HT-29 (cell line): ENCODE data around the gene KDM6A. TPM values are rescaled to one million over a fixed set of nuclear protein-coding genes. Genes with fewer than 3 reads are reported as not detected.
A peak's percentile ranks its signal among the peaks of the same experiment; 100 is the strongest.
"Not testable (repeated sequence)": the region's sequence is repeated elsewhere in the genome, so short reads cannot be mapped to it uniquely, and the experiment has no call there.

Source experiments
- DNase-seq: peaks from one replicate; pipeline ENCODE4 v3.0.0-alpha.2; 2015; ENCODE audit warnings: low spot score
- total RNA-seq: library from RNA; depleted of rRNA; stranded (reverse); fragments of >200 nt; shearing (Covaris generic); gene quantifications from 2 replicates; pipeline ENCODE4 v1.2.3, GENCODE V29; 2014

The KDM6A gene
- total RNA-seq, 1 experiment from 2014 or later = 13.8 TPM

DNA sequence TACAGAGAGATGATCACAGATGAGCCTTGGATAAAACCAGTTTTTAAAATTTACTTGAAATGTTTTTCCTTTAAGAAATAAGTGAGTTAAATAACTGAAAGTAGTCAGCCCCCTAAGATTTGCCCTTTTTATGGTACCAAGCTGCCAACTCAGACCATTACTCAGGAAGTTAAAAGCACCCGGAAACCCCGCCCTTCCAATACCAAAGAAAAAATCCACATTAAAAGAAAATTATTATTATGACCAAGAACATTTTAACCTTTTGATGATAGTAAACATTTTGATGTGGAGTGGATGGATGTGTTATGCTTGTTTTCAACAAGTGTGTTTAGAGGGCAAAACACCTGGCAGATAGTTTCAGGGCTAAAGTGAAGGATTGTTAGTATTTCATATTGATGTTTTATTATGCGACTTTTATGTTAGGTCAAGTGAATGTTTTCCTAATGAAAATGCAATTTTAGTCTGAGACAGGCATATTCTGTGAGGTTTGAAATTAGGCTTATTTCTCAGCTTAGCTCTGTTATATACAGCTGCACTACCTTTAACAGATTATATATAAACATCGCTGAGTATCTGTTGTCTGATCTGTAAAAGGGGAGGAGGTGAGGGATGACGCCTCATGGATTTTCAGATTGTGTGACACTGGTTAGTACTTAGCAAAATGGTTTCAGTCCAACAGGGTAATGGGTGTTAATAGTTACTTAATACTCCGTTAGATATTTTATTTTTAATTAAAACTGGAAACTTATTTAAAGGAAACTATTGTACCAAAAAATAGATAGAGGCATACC lies 89.0 kb downstream of the KDM6A start:
- DNase-seq = no peak

DNA sequence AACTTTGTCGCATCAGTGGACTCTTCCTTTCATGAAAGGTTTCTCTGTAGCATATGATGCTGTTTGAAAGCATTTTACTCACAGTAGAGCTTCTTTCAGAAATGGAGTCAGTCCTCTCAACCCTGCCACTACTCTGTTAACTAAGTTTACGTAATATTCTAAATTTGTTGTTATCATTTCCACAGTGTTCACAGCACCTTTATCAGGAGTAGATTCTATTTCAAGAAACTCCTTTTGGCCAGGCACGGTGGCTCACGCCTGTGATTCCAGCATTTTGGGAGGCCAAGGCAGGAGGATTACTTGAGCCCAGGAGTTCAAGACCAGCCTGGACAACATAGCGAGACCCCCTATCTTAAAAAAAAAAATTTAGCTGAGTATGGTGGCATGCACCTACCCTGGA lies 90.0 kb downstream of the KDM6A start:
- DNase-seq = no peak

DNA sequence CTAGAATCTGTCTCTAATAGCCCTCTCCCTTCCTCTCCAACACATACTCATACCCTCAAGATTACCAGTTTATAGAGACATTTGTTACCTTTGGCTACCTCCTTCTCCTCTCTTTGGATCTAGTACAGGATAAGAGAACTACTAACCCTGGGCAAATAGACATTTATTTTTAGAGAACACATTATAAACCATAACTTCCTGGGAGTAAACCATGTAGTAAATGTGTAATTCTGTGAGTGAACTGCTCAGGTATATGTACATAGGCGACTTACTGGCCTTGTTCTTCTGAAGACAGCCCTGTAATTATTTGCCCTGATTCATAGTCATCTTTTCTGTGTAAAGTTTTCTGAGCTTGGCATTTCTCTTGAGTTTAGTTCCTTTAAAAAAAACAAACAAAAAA lies 94.2 kb downstream of the KDM6A start:
- no peak for DNase-seq

DNA sequence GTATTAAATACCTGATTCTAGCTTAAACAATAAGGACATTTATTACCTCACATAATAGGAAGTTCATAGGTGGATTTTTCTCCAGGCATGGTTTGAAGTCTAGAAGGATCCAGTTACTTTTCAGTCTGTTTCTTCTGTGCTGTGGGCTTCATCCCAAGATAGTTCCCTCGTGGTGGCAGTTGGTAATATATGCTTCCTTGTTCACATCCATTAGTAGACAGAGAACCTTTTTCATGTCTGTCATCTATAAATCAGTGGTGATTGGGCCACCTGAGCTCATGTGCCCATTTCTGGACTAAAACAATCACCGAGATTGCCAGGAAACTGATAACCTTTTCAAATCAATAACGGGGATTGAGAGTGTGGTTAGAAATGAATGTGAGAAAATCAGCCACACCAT lies 97.7 kb downstream of the KDM6A start:
- no peak for DNase-seq

DNA sequence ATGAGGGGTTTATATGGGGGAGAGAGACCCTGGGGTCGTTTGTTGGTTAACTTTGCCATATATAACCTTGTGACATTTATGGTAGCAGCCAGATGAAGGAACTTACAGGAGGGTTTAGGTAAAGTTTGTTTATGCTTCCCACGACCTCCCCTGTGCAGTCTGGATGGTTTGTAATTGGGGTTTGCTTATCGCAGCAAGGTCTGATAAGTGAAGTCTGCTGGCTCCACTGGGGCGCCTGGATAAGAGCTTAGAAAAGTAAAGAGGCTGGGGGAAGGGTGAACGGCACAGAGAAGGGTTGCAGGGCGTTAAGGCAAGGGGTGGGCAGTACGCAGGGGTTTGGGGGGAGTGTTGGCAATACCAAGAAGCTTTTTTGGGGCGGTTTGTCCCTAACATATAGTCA lies 98.7 kb downstream of the KDM6A start:
- DNase-seq = no peak

DNA sequence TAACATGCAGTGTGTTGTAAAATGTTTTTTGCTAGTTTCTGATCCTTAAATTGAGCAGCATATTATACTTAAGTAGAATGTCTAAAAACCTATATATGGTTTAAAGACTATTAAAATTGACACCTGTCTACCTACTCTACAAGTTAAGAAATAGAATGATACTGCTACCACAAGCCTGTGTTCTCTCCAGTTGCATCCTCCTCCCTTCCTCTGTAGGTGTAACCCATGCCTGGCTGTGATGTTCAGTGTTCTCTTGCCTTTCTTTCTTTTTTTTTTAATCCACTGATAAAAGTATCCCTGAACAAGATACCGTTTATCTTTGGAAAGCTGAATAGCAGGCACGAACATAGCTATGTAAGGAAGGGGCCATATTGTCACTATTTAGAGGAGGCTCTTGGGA lies 99.1 kb downstream of the KDM6A start:
- DNase-seq = no peak

DNA sequence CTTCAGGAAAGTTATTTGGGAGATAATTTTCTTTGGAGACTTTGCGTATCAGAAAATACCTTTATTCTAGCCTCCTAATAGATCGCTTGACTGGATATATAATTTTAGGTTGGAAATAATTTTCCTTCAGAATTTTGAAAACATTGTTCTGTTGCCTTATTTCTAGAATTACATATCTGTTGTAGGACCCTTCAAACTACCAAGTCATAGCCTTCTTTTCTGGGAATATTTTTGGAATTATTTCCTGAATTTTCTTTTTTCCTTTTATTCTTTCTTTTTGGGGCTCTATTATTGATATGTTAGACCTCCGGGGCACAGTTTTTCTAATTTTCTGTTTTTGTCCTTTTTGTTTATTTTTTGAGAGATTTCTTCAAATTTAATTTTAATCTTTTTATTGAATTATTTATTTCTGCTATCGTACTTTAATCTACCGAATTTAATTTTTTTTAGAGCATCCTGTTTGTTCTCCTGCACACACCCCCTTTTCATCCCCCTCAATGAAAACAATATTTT lies 100.5 kb downstream of the KDM6A start:
- DNase-seq = no peak

DNA sequence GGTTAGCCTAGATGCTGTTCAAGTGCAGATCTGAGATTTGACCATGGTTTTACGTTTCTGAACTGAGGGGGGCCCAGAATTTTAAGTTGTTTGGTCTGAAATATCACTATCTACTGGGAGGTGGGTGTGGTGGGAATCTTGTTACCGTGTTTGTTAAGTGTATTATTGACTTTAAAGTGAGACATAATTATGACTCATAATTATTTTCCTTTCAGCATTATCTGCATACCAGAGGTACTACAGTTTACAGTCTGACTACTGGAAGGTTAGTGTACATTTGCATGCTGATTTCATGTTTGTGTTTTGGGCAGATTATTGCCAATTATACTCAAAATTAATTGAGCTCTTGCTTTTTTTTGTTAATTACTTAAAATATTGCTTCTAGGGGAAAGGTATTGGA lies 101.5 kb downstream of the KDM6A start:
- DNase-seq = peak; percentile 26

DNA sequence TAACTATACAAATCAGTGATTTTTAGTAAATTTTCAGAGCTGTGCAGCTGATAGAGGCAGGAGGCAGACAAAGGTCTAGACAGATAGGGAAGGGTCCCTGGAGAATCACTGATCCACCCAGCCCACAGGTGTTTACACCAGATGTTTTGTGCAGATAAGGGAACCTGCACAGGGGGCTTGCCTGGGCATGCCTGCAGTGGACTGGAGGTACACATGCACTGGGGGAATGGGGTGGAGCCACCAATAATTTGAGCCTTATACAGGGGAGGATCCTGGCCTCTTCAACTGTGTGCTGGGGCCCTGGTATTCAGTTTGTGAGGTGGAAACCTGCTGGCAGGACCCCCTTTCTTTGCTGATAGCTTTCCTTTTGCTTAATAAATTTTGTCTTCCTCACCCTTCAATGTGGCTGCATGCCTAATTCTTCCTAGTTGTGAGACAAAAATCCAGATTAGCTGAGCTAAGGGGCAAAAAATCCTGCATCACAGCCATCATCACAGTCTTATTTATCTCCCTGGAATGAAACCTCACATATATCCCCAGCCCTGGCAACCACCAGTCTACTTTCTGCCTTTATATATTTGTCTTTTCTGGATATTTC lies 102.8 kb downstream of the KDM6A start:
- DNase-seq = no peak

DNA sequence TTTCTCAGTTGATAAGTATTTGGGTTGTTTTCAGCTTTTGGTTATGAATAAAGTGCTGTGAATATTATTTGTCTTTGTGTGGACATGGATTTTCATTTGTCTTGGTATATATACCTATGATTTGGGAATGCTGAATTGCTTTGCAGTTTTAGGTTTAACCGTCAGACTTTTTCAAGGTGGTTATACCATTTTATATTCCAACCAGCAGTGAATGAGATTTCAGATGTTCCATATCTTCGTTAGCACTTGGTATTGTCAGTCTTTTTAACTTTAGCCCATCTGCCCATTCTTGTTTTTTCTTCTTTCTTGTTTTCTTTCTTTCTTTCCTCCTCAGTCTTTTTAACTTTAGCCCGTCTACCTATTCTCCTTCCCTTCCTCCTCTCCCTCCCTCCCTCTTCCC lies 106.0 kb downstream of the KDM6A start:
- DNase-seq = no peak

DNA sequence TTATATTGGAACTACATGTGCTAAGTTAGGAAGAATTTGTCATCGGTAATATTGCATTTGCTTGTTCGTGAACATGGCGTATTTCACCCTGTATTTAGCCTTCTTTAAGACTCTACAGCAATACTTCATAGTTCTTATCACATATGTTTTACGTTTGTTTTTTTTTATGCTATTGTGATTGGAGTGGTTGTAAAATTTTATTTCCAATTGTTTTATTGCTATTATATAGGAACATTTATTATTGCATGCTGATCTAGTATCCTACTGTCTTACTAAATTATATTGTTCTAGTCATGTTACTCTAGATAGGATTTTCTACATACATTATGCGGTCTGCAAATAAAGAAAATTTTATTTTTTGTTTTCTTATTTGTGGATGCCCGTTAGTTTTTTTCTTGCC lies 107.4 kb downstream of the KDM6A start:
- DNase-seq = no peak

DNA sequence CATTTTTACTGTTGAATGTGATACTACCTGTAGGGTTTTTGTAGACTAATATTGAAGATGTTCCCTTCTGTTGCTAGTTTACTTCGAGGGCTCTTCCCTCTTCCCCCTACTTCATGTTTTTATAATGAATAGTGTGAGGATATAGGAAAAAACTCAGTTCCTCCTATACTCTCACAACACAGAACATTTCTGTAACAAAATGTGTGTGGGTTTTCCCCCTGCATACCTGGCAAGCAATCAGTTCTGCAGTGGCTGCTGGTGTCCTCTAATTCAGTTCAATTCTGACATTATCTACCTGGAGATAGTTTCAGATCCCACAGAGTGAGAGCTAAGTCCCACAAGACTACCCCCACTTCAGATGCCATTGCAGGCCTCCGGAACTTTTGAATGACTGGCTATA lies 107.9 kb downstream of the KDM6A start:
- DNase-seq = no peak

DNA sequence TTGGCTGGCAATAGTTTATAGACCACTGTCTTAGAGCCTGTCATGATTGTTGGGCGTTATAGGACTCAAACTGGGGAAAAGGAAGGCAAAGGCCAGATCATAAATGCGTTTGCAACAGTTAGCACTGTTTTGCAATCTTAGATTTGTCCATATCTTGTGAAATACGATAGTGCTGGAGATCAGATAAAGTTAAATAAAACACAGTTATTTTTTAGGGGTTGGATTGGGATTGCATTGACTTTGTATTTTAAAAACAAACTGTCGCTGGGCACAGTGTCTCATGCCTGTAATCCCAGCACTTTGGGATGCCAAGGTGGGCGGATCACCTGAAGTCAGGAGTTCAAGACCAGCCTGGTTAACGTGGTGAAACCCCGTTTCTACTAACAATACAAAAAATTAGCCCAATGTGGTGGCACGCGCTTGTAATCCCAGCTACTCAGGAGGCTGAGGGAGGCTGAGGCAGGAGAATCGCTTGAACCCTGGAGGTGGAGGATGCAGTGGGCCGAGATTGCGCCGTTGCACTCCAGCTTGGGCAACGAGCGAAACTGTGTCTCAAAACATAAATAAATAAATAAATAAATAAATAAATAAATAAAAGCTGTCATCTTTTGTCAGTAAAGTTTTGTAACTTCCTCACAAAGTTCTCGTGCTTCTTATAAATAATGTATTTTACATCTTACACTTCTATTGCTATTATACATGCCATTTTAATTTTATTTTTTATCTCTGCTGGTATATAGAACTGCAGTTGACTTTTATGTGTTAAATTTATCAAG lies 117.2 kb downstream of the KDM6A start:
- DNase-seq = no peak

DNA sequence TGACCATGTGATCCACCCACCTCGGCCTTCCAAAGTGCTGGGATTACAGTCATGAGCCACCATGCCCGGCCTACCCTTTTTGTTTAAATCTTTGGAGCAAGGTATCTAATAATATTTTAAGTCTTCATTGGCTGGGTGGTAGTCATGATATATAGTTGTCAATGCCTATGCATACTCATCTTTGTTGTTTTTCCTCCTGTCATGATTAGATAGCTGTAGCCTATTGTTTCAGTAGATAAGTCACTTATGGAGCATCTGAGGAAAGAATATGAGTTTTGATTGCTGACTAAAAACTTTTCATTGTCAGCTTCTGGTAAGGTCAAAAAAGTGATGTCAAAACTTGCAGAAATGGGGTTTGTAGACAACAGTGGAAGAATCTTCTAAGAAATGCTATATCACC lies 119.8 kb downstream of the KDM6A start:
- no peak for DNase-seq

DNA sequence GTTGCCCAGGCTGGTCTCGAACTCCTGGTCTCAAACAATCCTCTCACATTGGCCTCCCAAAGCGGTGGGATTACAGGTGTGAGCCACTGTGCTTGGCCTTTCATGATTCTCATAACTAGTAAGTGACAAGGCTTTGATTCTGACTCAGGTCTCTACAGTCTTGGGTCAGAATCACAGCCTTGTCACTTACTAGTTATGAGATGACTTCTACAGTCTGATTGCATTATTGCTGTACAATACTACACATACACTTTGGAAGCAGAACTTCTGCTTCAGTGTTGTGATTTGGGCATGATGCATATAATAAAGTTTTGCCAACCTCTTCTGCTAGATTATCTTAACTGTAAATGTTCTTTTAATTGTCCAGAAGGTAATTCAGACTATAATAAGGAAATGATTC lies 123.3 kb downstream of the KDM6A start:
- no peak for DNase-seq

DNA sequence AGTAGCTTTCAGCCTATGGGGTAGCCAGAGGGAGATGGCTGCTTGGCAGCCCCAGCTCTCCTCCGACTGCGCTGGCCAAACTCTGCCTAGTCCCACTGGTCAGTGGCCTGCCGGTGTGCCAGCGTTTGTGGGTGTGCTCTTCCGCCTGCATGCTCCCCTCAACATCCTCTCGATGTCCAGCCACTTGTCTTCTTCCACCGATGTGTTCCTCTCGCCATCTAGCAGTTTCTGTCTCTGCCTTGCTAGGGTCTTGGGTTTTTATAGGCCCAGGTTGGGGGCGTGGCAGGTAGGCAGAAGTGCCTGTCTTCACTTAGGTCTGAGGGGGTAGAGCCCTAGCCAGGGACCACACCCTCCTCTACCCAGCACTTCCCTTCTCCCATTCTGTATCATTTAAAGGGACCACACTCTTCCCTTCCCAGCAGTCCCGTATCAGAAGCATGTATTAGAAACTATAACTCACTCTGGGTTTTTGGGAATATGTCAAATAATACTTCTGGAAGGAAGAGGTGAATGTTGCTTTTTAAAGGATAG lies 124.4 kb downstream of the KDM6A start:
- DNase-seq = no peak

DNA sequence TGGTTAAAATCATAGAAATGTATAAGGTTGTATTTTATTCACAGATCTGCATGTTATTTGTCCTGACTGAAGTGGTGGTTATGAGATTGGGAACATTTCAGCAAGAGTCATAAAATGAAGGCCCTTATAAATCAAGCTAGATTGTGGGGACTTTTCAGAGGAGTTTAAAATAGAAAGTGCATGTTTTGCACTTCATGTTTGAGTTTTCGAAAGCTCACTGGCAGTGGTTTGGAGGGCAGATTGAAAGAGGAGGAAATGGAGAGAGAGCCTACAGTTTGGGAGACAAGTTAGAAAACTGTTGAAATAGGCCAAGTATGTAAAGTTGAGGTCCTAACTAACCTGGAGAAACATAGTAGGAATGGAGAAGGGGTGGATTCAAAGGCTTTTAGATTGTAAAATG lies 124.9 kb downstream of the KDM6A start:
- no peak for DNase-seq

DNA sequence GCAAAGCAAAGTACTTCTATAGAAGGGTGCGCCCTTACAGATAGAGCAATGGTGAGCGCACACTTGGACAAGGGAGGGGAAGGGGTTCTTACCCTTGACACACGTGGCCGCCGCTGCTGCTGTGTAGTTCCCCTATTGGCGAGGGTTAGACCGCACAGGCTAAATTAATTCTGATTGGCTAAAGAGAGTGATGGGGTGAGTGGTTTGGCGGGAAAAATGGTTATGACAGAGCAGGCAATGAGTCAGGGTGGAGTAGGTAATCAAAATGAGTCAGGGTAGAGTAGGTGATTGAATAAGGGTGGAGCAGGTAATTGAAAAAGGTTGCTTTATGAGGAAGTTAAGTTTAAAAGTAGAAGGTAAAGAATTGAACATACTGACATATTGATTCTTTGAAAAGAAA lies 126.2 kb downstream of the KDM6A start:
- not testable (repeated sequence) for DNase-seq

DNA sequence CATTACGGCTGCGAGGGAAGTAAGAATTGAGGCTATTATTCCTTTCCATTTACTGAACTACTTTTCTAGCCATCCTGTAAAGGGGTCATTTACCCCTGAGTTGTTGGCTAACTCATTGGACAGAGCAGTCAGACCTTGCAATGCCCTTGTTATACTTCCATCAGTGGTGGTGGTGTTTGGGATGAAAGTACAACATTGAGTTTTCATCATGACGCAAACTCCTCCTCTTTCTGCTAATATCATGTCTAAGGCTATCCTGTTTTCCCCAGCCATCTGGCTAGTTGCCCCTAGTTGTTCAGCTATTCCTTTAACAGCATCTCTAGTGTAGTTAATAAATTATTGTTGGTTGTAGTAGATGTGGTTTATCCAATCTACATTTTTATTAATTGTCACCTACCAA lies 126.9 kb downstream of the KDM6A start:
- DNase-seq = not testable (repeated sequence)

DNA sequence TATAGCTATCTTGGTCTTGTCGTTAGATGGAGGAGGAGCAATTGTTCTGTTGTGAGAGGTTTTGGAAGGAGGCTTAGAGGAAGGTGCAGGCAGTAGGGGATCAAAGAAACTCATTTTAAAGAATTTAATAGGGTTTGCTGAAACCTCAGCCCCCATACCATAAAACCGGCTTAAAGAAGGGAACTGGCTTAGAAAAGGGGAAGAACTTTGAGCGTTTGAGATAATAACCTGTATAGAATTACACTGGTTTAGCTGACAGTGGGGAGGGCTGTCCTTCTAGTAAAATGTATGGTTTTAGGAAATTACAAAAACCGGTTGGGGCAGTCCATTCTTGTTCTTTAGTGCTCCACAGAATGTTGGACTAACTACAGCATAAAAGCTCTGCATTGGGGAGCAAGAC lies 128.1 kb downstream of the KDM6A start:
- no peak for DNase-seq

DNA sequence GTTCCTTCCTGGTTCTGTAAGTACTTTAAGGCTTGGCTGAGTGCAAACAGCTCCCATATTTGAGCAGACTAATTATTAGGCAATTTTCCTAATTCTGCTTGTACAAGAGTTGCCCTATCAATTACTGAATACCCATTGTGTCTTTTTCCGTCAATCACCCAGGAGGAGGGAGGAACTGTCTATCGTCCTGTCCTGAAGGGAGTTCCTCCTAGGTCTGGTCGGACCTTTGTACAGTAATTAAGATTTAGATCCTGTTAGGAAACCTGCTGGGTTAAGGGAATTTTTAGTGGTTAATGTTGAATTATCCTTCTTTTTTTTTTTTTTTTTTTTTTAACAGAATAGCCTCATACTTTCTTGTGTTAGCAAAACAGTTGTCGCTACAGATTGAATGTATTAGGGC lies 130.1 kb downstream of the KDM6A start:
- DNase-seq = no peak
